Ecto neural progenitor cell (in vitro differentiated cells): ENCODE data around the gene NECAB2.
"Not testable (repeated sequence)": the region's sequence is repeated elsewhere in the genome, so short reads cannot be mapped to it uniquely, and the experiment has no call there.

ENCODE experiments used
- DNase-seq: peaks from one replicate; pipeline ENCODE4 v3.0.0-alpha.2; 2018; ENCODE audit warnings: low spot score

NECAB2 gene

GRCh38 chr16:83936581-83937165 is 31.4 kb upstream of the NECAB2 start:
- no peak for DNase-seq

- no peak for DNase-seq
Observed at GRCh38 chr16:83937267-83937666, 30.8 kb upstream of the NECAB2 start.

- DNase-seq: no peak
Observed at GRCh38 chr16:83937922-83938885, 29.8 kb upstream of the NECAB2 start.

- no peak for DNase-seq
Observed at GRCh38 chr16:83939266-83939855, 28.7 kb upstream of the NECAB2 start.

- no peak for DNase-seq
Observed at GRCh38 chr16:83940119-83940518, 27.9 kb upstream of the NECAB2 start.

- no peak for DNase-seq
Observed at GRCh38 chr16:83940630-83941378, 27.2 kb upstream of the NECAB2 start.

GRCh38 chr16:83941546-83941945 is 26.5 kb upstream of the NECAB2 start:
- DNase-seq: not testable (repeated sequence)

- DNase-seq: no peak
Observed at GRCh38 chr16:83942074-83942473, 26.0 kb upstream of the NECAB2 start.

- DNase-seq: no peak
Observed at GRCh38 chr16:83942815-83943515, 25.1 kb upstream of the NECAB2 start.

GRCh38 chr16:83943516-83944050 is 24.5 kb upstream of the NECAB2 start:
- DNase-seq: no peak

- DNase-seq: no peak
Observed at GRCh38 chr16:83945587-83945986, 22.5 kb upstream of the NECAB2 start.

GRCh38 chr16:83946154-83946780 is 21.8 kb upstream of the NECAB2 start:
- DNase-seq: no peak

- DNase-seq: no peak
Observed at GRCh38 chr16:83946781-83947566, 21.1 kb upstream of the NECAB2 start.

GRCh38 chr16:83947642-83948234 is 20.3 kb upstream of the NECAB2 start:
- no peak for DNase-seq

- no peak for DNase-seq
Observed at GRCh38 chr16:83948914-83949723, 18.9 kb upstream of the NECAB2 start.

- no peak for DNase-seq
Observed at GRCh38 chr16:83949724-83950001, 18.4 kb upstream of the NECAB2 start.

- not testable (repeated sequence) for DNase-seq
Observed at GRCh38 chr16:83950862-83951399, 17.1 kb upstream of the NECAB2 start.

- DNase-seq: no peak
Observed at GRCh38 chr16:83951544-83951943, 16.5 kb upstream of the NECAB2 start.

- DNase-seq: no peak
Observed at GRCh38 chr16:83952587-83952939, 15.5 kb upstream of the NECAB2 start.
